Natural killer cell (primary cell): ENCODE data around the gene SNAPC4. TPM values are rescaled to one million over a fixed set of nuclear protein-coding genes. Genes with fewer than 3 reads are reported as not detected.

Experiments
- ATAC-seq, 3 donors: fragments of 150-1000 bp in 2 of 3; fragments of 200-7000 bp in 1 of 3; cut with Tn5 transposase; 1 replicate in 1 of 3; 2 replicates in 2 of 3; pipeline ENCODE4 v1.10.0; 2021; ENCODE audit warnings: mild to moderate bottlenecking in 2 of 3, moderate library complexity in 2 of 3
- DNase-seq, 2 donors: peaks; one replicate each; pipeline versions ENCODE4 v3.0.0 to v3.0.0-alpha.2; 2013 to 2021; ENCODE audit warnings: mixed read lengths in 1 of 2
- H3K27ac ChIP-seq: one replicate; pipeline ENCODE4 v1.5.1; 2013; ENCODE audit warnings: mild to moderate bottlenecking, low read length
- H3K27me3 ChIP-seq: one replicate; pipeline ENCODE4 v1.6.1; 2013; ENCODE audit warnings: low read length; ENCODE audit not compliant: control insufficient read depth, insufficient read depth
- H3K36me3 ChIP-seq: one replicate; pipeline ENCODE4 v1.6.1; 2013; ENCODE audit warnings: low read length; ENCODE audit not compliant: control insufficient read depth, insufficient read depth
- H3K4me1 ChIP-seq: one replicate; pipeline ENCODE4 v1.6.1; 2013; ENCODE audit warnings: low read length; ENCODE audit not compliant: control insufficient read depth, insufficient read depth
- H3K4me3 ChIP-seq: one replicate; pipeline ENCODE4 v1.5.1; 2013; ENCODE audit warnings: low read length
- H3K9me3 ChIP-seq: one replicate; pipeline ENCODE4 v1.6.1; 2013; ENCODE audit warnings: low read length; ENCODE audit not compliant: control insufficient read depth, insufficient read depth
- H3K27ac Mint-ChIP-seq, 2 donors: one replicate each; pipeline ENCODE4 v1.8.0; 2022; ENCODE audit warnings: mild to moderate bottlenecking in 2 of 2, mixed read lengths in 2 of 2, moderate library complexity in 1 of 2
- H3K27me3 Mint-ChIP-seq, 2 donors: one replicate each; pipeline ENCODE4 v1.8.0; 2022; ENCODE audit warnings: low read depth in 2 of 2, mixed read lengths in 2 of 2
- H3K36me3 Mint-ChIP-seq: one replicate; pipeline ENCODE4 v1.8.0; 2022; ENCODE audit warnings: mixed read lengths
- H3K4me1 Mint-ChIP-seq, 2 donors: one replicate each; pipeline ENCODE4 v1.8.0; 2022; ENCODE audit warnings: mixed read lengths in 2 of 2
- H3K4me3 Mint-ChIP-seq: one replicate; pipeline ENCODE4 v1.8.0; 2022; ENCODE audit warnings: mild to moderate bottlenecking, moderate library complexity, mixed read lengths
- H3K9me3 Mint-ChIP-seq, 2 donors: one replicate each; pipeline ENCODE4 v1.8.0; 2022; ENCODE audit warnings: mixed read lengths in 2 of 2
- WGBS: methylation state at CpG from one replicate; pipeline ENCODE4 v1.1.7; 2013; ENCODE audit warnings: missing lambda C conversion rate; ENCODE audit not compliant: insufficient coverage; 5-methylcytosine and 5-hydroxymethylcytosine counted together
- intact Hi-C: fragments of 100-400 bp; cut with micrococcal nuclease; formaldehyde crosslinking; loops from one replicate; pipeline ENCODE4 v1.14.2; 2022
- total RNA-seq, 4 donors: library from RNA; stranded (reverse); fragments of 120-200 nt in 1 of 4; gene quantifications; one replicate each; pipeline versions ENCODE4 v1.2.3 to v1.2.4, GENCODE V29; 2013 to 2022
- TF ChIP-seq, protein P1 (sequence below): fragments of 200-600 bp; IDR thresholded peaks from one replicate; pipeline ENCODE4 v1.8.0; 2022; ENCODE audit warnings: antibody characterized with exemption

The SNAPC4 gene
- total RNA-seq, 3 donors from 2014 or later (not counting 1 experiment from before 2014, with no cell fraction given): 9.0 to 11.3 (median 9.4) TPM

DNA sequence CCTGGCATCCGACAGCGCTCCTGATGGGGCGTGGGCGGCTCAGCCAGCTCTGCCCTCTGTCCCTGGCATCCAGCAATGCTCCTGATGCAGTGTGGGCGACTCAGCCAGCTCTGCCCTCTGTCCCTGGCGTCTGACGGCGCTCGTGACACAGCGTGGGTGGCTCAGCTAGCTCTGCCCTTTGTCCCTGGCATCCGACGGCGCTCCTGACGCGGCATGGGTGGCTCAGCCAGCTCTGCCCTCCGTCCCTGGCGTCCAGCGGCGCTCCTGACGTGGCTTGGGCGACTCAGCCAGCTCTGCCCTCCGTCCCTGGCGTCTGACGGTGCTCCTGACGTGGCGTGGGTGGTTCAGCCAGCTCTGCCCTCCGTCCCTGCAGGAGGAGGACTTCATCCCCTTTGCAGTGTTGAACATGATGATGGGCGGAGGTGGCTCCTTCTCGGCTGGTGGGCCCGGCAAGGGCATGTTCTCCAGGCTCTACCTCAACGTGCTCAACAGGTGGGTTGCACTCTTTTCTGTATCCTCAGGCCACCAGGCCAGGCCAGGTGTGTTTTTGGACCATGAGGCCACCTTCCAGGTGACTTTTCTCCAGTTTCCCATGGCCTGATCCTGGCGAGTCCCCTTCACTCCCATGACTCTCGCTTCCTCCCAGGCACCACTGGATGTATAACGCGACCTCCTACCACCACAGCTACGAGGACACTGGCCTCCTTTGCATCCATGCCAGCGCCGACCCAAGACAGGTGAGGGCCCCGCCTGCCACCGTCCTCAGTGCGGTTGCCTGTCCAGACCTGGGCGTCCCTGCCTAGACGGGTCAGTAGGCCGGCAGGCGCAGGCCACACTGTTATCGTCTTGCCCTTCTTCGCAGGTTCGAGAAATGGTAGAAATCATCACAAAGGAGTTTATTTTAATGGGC, 18.5 kb upstream of the SNAPC4 start:
- peaks cover 0 to 5% of the 10 kb centered on the region in 2 donors for H3K4me1 Mint-ChIP-seq
- Histone ChIP-seq H3K4me3 (no peak overlapping the region), H3K9me3 (no peaks in the 10 kb centered on the region), H3K36me3 (peaks cover 80% of the 10 kb centered on the region), H3K4me1 (no peaks in the 10 kb centered on the region), H3K27ac (no peak overlapping the region), H3K27me3 (no peaks in the 10 kb centered on the region)
- H3K36me3 Mint-ChIP-seq: no peaks in the 10 kb centered on the region
- no peak for DNase-seq
- intact Hi-C loops: no loop called here
- H3K27ac Mint-ChIP-seq: no peak overlapping the region
- no peaks in the 10 kb centered on the region for H3K27me3 Mint-ChIP-seq
- no peaks in the 10 kb centered on the region for H3K9me3 Mint-ChIP-seq
- H3K4me3 Mint-ChIP-seq: no peak overlapping the region
- 96% methylated on average over 48 of the region's 48 CpGs for WGBS
- TF ChIP-seq, protein P1, sequence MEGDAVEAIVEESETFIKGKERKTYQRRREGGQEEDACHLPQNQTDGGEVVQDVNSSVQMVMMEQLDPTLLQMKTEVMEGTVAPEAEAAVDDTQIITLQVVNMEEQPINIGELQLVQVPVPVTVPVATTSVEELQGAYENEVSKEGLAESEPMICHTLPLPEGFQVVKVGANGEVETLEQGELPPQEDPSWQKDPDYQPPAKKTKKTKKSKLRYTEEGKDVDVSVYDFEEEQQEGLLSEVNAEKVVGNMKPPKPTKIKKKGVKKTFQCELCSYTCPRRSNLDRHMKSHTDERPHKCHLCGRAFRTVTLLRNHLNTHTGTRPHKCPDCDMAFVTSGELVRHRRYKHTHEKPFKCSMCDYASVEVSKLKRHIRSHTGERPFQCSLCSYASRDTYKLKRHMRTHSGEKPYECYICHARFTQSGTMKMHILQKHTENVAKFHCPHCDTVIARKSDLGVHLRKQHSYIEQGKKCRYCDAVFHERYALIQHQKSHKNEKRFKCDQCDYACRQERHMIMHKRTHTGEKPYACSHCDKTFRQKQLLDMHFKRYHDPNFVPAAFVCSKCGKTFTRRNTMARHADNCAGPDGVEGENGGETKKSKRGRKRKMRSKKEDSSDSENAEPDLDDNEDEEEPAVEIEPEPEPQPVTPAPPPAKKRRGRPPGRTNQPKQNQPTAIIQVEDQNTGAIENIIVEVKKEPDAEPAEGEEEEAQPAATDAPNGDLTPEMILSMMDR: no peak
- ATAC-seq: no peak

- WGBS: 95% methylated on average over 19 of the region's 19 CpGs
These were observed 16.9 kb upstream of the SNAPC4 start for GRCh38 chr9:136416914-136417313.

GRCh38 chr9:136416427-136416826, 16.5 kb upstream of the SNAPC4 start:
- WGBS: 98% methylated on average over 7 of the region's 8 CpGs
- Histone ChIP-seq H3K27me3 (no peaks in the 10 kb centered on the region), H3K36me3 (peaks cover 68% of the 10 kb centered on the region), H3K4me3 (no peak overlapping the region), H3K27ac (no peak overlapping the region), H3K9me3 (no peaks in the 10 kb centered on the region), H3K4me1 (peaks cover 4% of the 10 kb centered on the region)
- Mint-ChIP-seq H3K36me3 (no peaks in the 10 kb centered on the region), H3K27ac (no peak overlapping the region), H3K4me1 (peaks cover 3 to 10% of the 10 kb centered on the region in 2 donors), H3K27me3 (no peaks in the 10 kb centered on the region), H3K9me3 (no peaks in the 10 kb centered on the region), H3K4me3 (no peak overlapping the region)
- ATAC-seq (no peak), DNase-seq (no peak)
- TF ChIP-seq, protein P1: no peak
- intact Hi-C loops: no loop called here

More at GRCh38 chr9:136416914-136417313, 16.9 kb upstream of the SNAPC4 start:
- no peak overlapping the region for H3K27ac ChIP-seq
- H3K4me1 Mint-ChIP-seq: peaks cover 0 to 5% of the 10 kb centered on the region in 2 donors
- H3K9me3 Mint-ChIP-seq: no peaks in the 10 kb centered on the region
- H3K36me3 Mint-ChIP-seq: no peaks in the 10 kb centered on the region
- DNase-seq (no peak), ATAC-seq (no peak)
- H3K27ac Mint-ChIP-seq: no peak overlapping the region
- H3K27me3 Mint-ChIP-seq: no peaks in the 10 kb centered on the region
- H3K4me3 Mint-ChIP-seq: no peak overlapping the region
- no peaks in the 10 kb centered on the region for H3K4me1 ChIP-seq
- peaks cover 72% of the 10 kb centered on the region for H3K36me3 ChIP-seq
- H3K9me3 ChIP-seq: no peaks in the 10 kb centered on the region
- H3K4me3 ChIP-seq: no peak overlapping the region
- TF ChIP-seq, protein P1: no peak
- H3K27me3 ChIP-seq: no peaks in the 10 kb centered on the region
- intact Hi-C loops: no loop called here
